Activated naive CD4-positive, alpha-beta T cell treated with anti-CD3 and anti-CD28 coated beads for 36 hours (primary cell): Measurements from ENCODE around the gene SMARCD3. TPM values are rescaled to one million over a fixed set of nuclear protein-coding genes. Genes with fewer than 3 reads are reported as not detected.

Source experiments
- CTCF ChIA-PET: fragments of 350-600 bp; sonication (Branson Sonifier 250); formaldehyde crosslinking; loops from one replicate; lab custom pipeline; 2021; ENCODE audit warnings: antibody characterized with exemption; lab: Charles Lee
- DNase-seq: peaks from one replicate; pipeline ENCODE4 v3.0.0-alpha.2; 2020
- H3K27ac Mint-ChIP-seq: one replicate; pipeline ENCODE4 v1.8.0; 2021; ENCODE audit warnings: mild to moderate bottlenecking, mixed read lengths
- H3K27me3 Mint-ChIP-seq: one replicate; pipeline ENCODE4 v1.8.0; 2021; ENCODE audit warnings: low read depth, mixed read lengths
- H3K36me3 Mint-ChIP-seq: one replicate; pipeline ENCODE4 v1.8.0; 2021; ENCODE audit warnings: low read depth, mixed read lengths
- H3K4me1 Mint-ChIP-seq: one replicate; pipeline ENCODE4 v1.8.0; 2021; ENCODE audit warnings: low read depth, mixed read lengths
- H3K4me3 Mint-ChIP-seq: one replicate; pipeline ENCODE4 v1.8.0; 2021; ENCODE audit warnings: mild to moderate bottlenecking, moderate library complexity, mixed read lengths
- H3K9me3 Mint-ChIP-seq: one replicate; pipeline ENCODE4 v1.8.0; 2021; ENCODE audit warnings: mixed read lengths
- intact Hi-C: fragments of 100-400 bp; cut with micrococcal nuclease; formaldehyde crosslinking; loops from one replicate; pipeline ENCODE4 v1.15.1; 2023
- total RNA-seq, 2 experiments: library from RNA; stranded (reverse); gene quantifications; one replicate each; pipeline ENCODE4 v1.2.3, GENCODE V29; 2021

SMARCD3 gene
- total RNA-seq, 2 experiments from 2014 or later: 4.5 to 5.8 TPM

DNA sequence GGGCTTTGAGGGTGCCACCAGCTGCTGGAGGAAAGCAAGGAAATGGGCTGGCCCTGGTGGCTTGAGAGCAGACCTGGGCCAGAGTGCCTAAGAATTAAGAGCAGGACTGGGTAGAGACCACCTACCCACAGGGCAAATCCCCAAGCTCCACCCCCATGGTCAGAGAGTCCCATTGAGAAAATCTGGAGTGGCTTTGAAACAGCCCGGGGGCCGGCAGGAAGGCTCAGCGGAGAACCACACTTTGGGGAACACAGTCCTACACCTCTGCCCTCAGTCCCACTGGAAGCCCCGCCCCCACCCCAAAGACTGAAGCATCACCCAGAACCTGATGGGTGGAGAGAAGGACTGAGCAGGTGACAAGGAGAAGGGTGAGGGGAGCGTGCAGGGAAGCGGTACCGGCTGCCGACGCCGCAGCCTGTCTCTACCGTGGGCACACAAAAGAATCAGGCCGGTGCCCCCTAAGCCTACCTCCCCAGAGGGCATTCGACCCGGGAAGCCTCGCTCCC, 3.6 kb downstream of the SMARCD3 start:
- H3K9me3 Mint-ChIP-seq: no peaks in the 10 kb centered on the region
- CTCF ChIA-PET: interaction anchor here (0.7 to 6.2 kb wide), 28 partner anchors 8 to 204 kb away, joined by 3 to 97 read pairs (median 5); partner anchors contain the start of genes ABCF2 and CHPF2
- DNase-seq: no peak
- intact Hi-C loops: loop anchor here (1.0 to 2.0 kb wide), 8 partner anchors 18 to 925 kb away; partner anchors contain the start of gene ABCF2
- H3K27me3 Mint-ChIP-seq: peaks cover 29% of the 10 kb centered on the region
- H3K27ac Mint-ChIP-seq: no peak overlapping the region
- peak overlapping the region; percentile 13 for H3K4me3 Mint-ChIP-seq
- peaks cover 2% of the 10 kb centered on the region for H3K36me3 Mint-ChIP-seq
- H3K4me1 Mint-ChIP-seq: peaks cover 45% of the 10 kb centered on the region

DNA sequence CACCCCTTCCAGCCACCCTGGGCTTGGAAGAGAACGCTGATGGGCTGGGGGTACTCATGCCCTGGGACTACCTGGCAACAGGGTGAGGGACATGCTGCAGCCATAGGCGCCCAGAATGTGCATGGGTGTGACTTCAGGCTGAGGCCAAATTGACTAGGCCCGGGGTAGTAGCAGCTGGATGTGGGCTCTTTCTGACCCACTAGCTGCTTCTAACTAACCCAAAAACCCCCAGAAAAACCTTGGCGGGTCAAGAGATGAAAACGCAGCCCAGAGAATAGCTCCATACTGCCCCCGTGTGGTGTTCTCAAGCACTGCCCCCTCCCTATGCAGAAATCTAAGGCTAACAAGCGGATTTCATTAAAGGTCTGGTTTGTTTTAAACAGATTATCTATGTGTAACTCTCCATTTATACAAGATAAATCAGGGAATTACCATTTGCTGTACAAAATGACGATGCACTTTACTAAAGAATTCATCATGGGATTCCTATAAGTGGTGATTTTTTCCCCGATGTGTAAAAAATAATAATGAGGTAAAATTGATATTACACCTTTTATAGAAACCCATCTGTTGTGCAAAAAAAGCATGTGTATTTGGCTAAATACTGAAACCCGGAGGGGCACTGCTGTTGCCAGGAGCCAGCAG, 4.2 kb downstream of the SMARCD3 start:
- Mint-ChIP-seq H3K27me3 (peaks cover 26% of the 10 kb centered on the region), H3K27ac (no peak overlapping the region), H3K36me3 (peaks cover 2% of the 10 kb centered on the region), H3K4me1 (peaks cover 41% of the 10 kb centered on the region), H3K9me3 (no peaks in the 10 kb centered on the region), H3K4me3 (peak overlapping the region; percentile 46)
- intact Hi-C loops: loop anchor here (1.0 to 2.0 kb wide), 7 partner anchors 17 to 924 kb away; partner anchors contain the start of gene ABCF2
- CTCF ChIA-PET: interaction anchor here (0.6 to 6.2 kb wide), 38 partner anchors 8 to 234 kb away, joined by 3 to 97 read pairs (median 5); partner anchors contain the start of genes ABCF2 and CHPF2
- DNase-seq: peak; percentile 81

DNA sequence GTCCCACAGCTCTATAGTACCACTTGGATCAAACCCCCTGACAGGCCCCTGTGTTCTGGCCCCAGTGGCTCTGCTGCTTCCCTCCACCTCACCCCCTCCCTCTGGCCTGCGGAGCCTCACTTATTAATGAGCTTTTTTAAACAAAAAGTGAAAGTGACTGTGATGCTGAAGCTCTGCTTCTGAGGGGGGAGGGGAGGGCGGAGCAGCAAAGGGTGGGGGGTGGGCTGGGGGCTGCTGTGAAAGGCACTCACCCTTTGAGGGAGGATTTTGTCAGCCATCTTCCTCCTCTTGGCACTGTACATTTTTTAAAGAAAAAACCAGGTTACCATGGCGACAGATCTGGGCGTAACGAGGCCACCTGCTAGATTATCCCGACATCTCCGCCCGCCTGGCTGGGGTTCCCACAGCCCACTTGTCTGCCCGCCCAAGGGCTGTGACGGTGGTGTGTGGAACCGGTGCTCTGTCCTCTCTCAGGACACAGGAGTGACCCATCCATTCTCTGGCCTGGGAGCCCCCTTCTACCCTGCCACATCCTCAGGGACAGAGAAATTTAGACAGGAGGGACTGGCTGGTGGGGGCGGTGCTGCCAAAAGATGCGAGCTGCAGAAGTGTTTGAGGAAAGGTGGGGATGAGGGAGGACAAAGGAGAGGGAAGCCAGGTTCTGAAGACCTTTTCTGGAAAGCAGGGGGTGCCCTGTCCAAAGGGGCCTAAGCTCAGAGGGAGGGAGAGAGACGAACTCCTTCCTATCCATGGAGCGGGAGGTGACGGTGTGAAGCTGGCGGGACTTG, 4.9 kb downstream of the SMARCD3 start:
- Mint-ChIP-seq H3K27me3 (peaks cover 24% of the 10 kb centered on the region), H3K4me1 (peaks cover 39% of the 10 kb centered on the region), H3K4me3 (peak overlapping the region; percentile 46), H3K36me3 (peaks cover 2% of the 10 kb centered on the region), H3K27ac (no peak overlapping the region), H3K9me3 (no peaks in the 10 kb centered on the region)
- intact Hi-C loops: loop anchor here (1.0 to 2.0 kb wide), 8 partner anchors 10 to 923 kb away; partner anchors contain the start of gene ABCF2
- peak; percentile 60 for DNase-seq
- CTCF ChIA-PET: interaction anchor here (0.6 to 6.2 kb wide), 39 partner anchors 9 to 234 kb away, joined by 3 to 97 read pairs (median 5); partner anchors contain the start of genes ABCF2 and CHPF2

DNA sequence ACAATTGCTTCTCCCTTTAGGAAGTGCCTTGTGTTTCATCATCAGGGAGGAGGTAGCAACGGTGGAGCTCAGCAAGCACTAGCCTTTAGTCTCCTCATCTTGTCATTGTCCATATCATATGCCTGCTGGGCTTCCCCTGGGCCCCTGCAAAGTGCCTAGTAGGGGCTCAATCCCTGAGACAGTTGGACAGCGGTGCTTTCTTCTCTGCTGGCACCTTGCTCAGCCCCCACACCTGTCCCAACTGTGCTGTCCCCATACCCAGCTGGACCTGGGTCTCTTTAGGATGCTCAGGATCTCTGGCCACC, 5.5 kb downstream of the SMARCD3 start:
- CTCF ChIA-PET: interaction anchor here (1.1 to 6.2 kb wide), 12 partner anchors 9 to 120 kb away, joined by 3 to 97 read pairs (median 10); partner anchors contain the start of genes ABCF2 and CHPF2
- Mint-ChIP-seq H3K36me3 (peaks cover 2% of the 10 kb centered on the region), H3K9me3 (no peaks in the 10 kb centered on the region), H3K27ac (no peak overlapping the region), H3K4me3 (peak overlapping the region; percentile 46), H3K27me3 (peaks cover 21% of the 10 kb centered on the region), H3K4me1 (peaks cover 34% of the 10 kb centered on the region)
- intact Hi-C loops: loop anchor here (1.0 kb wide), 1 partner anchor 10 kb away; no protein-coding TSS in a partner anchor
- no peak for DNase-seq

DNA sequence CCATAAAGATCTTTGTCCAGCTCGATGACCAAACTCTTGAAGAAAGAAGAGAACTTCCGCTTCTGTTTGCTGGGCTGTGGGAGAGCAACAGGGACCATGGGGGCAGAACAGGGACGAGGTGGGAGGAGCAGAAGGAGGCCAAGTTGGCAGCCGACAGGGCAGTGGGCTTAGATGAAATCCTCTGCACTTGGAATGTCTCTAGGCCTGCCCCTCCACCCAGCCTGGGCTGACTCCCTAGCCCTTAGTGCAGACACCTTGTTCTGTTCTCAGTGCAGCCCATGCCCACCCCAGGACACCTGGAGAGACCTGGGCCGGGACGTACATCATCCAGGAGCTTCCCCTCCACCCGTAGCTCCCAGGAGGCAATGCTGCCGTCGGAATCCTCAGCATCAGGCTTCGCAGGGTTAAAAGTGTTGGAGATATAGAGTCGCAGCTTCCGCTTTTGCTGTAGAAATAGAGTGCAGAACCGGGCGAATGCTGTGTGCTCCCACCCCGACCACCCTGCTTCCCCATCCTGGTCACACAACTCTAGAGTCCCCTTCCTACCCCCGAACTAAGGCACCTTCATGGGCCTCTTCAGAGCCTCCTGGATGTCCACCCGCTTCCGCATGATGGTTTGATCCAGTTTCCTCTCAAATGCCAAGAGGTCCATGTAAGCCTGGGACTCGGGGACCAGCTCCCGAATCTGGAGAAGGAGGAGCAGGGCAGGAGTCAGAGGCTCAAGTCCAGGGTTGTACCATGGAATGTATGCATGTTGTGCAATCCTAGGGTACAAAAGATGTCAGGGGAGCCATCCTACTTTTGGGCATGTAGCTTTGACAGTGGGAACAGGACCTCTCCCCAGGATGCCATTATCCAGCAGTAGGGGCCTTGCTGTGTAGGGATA, 6.1 kb downstream of the SMARCD3 start:
- CTCF ChIA-PET: interaction anchor here (1.1 to 6.2 kb wide), 11 partner anchors 8 to 120 kb away, joined by 3 to 97 read pairs (median 10); partner anchors contain the start of genes ABCF2 and CHPF2
- H3K9me3 Mint-ChIP-seq: no peaks in the 10 kb centered on the region
- no peak overlapping the region for H3K27ac Mint-ChIP-seq

DNA sequence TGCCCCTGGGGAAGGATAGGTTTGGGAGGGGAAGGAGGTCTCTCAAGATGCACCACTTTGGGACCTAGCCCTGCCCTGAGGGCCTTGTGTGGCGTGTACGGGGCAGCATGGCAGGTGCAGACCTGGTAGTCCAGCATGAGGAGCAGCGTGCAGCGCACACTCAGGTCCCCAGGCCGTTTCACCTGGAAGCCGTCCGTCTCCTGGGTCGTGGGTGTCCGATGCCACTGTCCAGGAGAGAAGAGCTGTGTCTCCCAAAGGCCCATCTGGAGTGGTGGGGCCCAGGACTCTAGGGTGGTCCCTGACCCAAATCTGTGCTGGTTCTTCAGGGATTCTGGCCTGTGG, 6.8 kb downstream of the SMARCD3 start:
- no peak overlapping the region for H3K27ac Mint-ChIP-seq
- peaks cover 28% of the 10 kb centered on the region for H3K4me1 Mint-ChIP-seq
- DNase-seq: no peak
- no peak overlapping the region for H3K4me3 Mint-ChIP-seq
- H3K27me3 Mint-ChIP-seq: peaks cover 10% of the 10 kb centered on the region
- H3K36me3 Mint-ChIP-seq: peaks cover 5% of the 10 kb centered on the region
- intact Hi-C loops: no loop called here
- CTCF ChIA-PET: no interaction called here
- no peaks in the 10 kb centered on the region for H3K9me3 Mint-ChIP-seq

More for the DNA sequence above, 6.1 kb downstream of the SMARCD3 start:
- no peak for DNase-seq
- intact Hi-C loops: loop anchor here (1.0 kb wide), 1 partner anchor 9 kb away; no protein-coding TSS in a partner anchor
- peaks cover 2% of the 10 kb centered on the region for H3K36me3 Mint-ChIP-seq
- peaks cover 15% of the 10 kb centered on the region for H3K27me3 Mint-ChIP-seq
- H3K4me1 Mint-ChIP-seq: peaks cover 29% of the 10 kb centered on the region
- no peak overlapping the region for H3K4me3 Mint-ChIP-seq

DNA sequence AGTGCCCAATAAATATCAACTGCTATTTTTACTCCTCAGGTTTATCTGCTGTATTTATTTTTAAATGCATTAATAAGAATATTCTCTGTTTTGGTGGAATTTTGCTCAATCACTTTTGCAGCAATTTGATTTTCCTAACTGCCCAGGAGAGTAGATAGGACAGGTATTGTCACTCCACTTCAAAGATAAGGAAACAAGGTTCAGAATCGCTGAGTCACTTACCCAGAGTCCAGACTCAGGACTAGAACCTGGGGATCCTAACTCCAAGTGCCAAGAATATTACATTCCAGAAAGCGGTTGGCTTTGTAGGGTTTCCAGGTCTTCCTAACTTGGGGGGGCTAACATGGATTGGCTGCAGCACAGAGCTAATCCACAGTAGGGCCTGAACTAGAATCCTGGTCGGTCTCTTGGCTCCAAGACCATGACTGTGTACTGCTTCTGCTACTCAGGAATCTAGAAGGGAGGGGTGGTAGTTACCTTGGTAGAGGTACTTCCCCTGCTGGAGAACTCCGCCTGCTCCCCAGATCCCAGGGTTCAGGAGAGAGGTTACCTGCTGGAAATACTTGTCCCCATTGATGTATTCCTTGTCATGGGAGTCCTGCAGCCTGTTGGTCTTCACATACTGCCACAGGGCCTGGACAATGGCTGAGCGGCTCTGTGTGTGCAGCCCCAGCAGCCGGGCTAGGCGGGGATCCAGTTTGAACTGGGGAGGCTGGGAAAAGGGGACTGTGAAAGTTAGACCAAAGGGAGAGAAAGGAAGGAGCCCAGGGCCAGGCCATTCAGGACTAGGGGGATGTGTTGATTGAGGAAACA, 7.3 kb downstream of the SMARCD3 start:
- Mint-ChIP-seq H3K9me3 (no peaks in the 10 kb centered on the region), H3K4me3 (no peak overlapping the region), H3K4me1 (peaks cover 29% of the 10 kb centered on the region), H3K27ac (no peak overlapping the region), H3K27me3 (peaks cover 4% of the 10 kb centered on the region), H3K36me3 (peaks cover 8% of the 10 kb centered on the region)
- DNase-seq: no peak
- intact Hi-C loops: no loop called here
- CTCF ChIA-PET: no interaction called here

DNA sequence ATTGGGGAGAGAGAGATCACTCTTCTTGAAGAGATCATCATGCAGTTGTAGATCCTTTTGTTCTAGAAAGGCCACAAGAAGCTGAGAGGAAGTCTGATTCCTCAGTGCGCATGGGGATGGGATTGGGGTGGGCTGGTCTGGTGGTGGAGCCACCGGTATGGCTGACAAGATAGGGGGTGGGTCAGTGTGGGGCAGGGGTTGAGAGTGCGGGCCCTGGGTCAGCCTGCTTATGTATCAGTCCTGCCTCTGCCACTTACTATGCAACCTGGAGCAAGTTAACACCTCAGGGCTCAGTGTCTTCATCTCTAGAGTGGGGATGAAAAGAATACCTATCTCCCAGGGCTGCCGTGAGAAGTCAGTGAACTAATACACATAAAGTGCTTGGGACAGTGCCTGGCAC, 8.0 kb downstream of the SMARCD3 start:
- CTCF ChIA-PET: no interaction called here
- Mint-ChIP-seq H3K27ac (peak overlapping the region; percentile 39), H3K36me3 (peaks cover 8% of the 10 kb centered on the region), H3K4me3 (no peak overlapping the region), H3K4me1 (peaks cover 24% of the 10 kb centered on the region), H3K9me3 (no peaks in the 10 kb centered on the region), H3K27me3 (no peaks in the 10 kb centered on the region)
- intact Hi-C loops: no loop called here
- no peak for DNase-seq

DNA sequence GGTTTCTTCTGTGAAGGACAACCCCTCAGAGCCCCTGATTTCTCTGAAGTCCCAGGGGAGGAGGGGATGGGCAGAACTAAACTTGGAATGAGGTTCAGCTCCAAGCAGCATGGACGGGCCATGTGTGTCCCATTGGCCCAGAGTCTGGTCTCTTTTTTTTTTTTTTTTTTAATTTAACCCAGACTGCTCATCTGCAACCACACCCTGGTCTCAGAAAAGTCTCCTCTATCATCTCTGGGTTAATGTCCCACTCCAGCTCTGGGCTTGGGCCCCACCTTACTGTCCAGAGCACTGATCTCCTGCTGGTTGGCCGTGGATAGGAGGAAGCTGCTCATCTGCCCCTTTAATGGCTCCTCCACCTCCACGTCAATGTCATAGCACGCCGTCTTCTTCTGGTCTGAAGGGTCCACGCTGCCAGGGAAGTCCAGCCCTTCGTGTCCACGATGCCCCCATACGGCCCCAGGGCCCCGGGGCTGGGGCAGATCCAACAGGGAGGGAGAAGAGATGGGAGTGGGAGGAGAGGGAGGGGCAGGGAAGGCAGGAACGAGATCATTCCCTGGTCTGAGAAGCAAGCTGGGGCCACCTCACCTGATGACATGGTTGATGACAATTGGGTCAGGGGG, 8.5 kb downstream of the SMARCD3 start:
- peaks cover 25% of the 10 kb centered on the region for H3K4me1 Mint-ChIP-seq
- no peaks in the 10 kb centered on the region for H3K9me3 Mint-ChIP-seq
- no peak overlapping the region for H3K27ac Mint-ChIP-seq
- H3K36me3 Mint-ChIP-seq: peaks cover 8% of the 10 kb centered on the region
- no peaks in the 10 kb centered on the region for H3K27me3 Mint-ChIP-seq
- intact Hi-C loops: no loop called here
- CTCF ChIA-PET: interaction anchor here (0.7 kb wide), 1 partner anchor 16 kb away, joined by 3 read pairs; no protein-coding TSS in a partner anchor
- no peak for DNase-seq
- no peak overlapping the region for H3K4me3 Mint-ChIP-seq

DNA sequence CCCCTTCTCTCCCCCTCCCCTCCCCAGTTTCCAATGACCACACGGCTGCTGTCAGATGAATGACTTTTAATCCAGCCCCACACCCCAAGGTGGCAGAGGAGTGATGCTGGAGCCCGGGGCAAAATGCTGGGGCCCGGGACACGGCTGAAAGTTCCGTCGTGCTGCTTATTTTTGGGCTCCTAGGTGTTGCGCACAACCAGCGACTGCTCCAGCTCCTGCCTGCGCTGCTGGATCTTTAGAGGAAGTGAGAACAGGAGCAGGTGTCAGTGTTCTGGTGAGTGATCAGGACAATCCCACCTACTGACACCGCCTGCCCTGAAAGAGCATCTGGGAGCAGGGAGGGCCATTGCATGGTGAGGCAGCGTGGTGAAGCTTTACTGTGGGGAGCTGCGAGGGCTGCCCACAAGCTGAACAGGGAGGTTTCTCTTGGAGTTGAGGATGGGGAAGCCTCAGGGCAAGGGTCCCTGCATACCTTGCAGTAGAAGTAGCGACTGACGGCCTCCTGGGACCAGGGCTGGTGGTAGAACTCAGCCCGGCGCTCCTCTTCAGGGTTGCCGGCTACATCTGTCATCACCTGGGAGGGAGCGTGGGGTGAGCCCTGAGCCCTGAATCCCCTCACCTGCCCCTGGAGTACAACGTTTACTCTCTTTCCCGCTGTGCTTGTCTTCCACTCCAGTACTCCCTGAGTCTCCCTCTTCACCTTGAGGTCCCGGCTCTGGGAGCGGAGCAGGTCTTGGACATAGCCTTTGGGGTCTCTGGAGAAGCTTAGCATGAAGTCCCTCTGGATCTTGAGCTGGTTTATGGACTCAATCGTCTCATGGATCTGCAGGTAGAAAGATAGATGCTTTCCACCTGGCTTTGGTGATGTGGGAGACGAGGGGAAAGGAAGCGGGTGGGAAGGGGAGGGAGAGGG, 9.3 kb downstream of the SMARCD3 start:
- Mint-ChIP-seq H3K36me3 (peaks cover 8% of the 10 kb centered on the region), H3K4me1 (peaks cover 23% of the 10 kb centered on the region), H3K27ac (no peak overlapping the region), H3K27me3 (no peaks in the 10 kb centered on the region), H3K9me3 (no peaks in the 10 kb centered on the region), H3K4me3 (no peak overlapping the region)
- DNase-seq: no peak
- CTCF ChIA-PET: interaction anchor here (0.6 to 0.7 kb wide), 2 partner anchors 16 to 17 kb away, joined by 3 read pairs; no protein-coding TSS in a partner anchor
- intact Hi-C loops: no loop called here
